PFSK-1 (cell line): ENCODE measurements around the gene ANGPTL4.

ENCODE experiments used
- FOXP2 ChIP-seq: optimal IDR thresholded peaks from 2 replicates; pipeline ENCODE3; 2011; ENCODE audit warnings: borderline replicate concordance, control low read depth, inconsistent platforms; ENCODE audit not compliant: insufficient read depth; ENCODE audit errors: extremely low read length, extremely low read depth
- POLR2AphosphoS5 ChIP-seq: IDR thresholded peaks from 2 replicates; pipeline ENCODE4 v1.6.1; 2012; ENCODE audit warnings: low read depth, mild to moderate bottlenecking, control low read depth, low read length, moderate library complexity
- REST ChIP-seq, 2 experiments: IDR thresholded peaks; 2 replicates each; pipeline versions ENCODE4 v1.6.1 to v1.8.0; 2011 to 2012; ENCODE audit warnings: low read depth in 2 of 2, low read length in 2 of 2, control low read depth in 1 of 2, inconsistent platforms in 1 of 2, mild to moderate bottlenecking in 1 of 2, moderate library complexity in 1 of 2; ENCODE audit not compliant: insufficient read depth in 1 of 2
- SIN3A ChIP-seq: IDR thresholded peaks from 2 replicates; pipeline ENCODE4 v1.6.1; 2012; ENCODE audit warnings: mild to moderate bottlenecking, low read length, moderate library complexity, borderline replicate concordance; ENCODE audit not compliant: insufficient read depth
- TAF1 ChIP-seq: IDR thresholded peaks from 2 replicates; pipeline ENCODE4 v1.6.1; 2012; ENCODE audit warnings: low read length, control low read depth, borderline replicate concordance; ENCODE audit not compliant: insufficient read depth

DNA sequence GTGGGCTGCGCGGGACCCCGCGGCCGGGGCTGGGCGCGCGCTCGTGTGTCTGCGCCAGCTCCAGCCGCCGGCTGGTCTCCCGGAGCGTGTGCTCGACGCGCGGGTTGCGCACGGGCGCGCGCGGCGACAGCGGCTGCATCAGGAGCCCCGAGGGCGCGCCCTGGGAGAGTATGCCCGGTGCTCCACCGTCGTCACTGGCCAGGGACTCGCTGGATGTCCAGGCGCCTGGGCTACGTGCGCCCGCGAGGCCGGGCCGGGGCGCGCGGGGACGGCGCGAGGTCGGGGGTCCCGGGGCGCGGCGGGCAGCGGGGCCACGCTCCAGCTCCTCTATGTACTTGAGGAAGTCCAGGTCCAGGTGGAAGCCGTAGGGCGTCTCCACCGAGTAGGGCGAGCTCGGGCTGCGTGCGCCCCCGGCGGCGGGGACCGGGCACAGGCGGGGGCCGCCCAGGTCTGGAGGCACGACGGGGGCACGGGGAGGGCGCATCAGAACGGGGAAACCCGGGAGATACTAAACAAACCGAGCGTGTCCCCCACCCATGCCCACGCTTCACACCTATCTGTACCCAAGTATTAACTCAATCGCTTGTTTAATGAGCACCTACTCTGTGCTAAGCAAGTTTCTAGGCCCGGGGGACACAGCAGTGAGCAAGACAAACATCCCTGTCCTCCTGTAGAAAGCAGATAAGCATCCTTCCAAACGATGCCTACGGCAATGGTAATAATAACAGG lies 28.4 kb upstream of the ANGPTL4 start:
- TF ChIP-seq POLR2AphosphoS5 (no peak), REST (IDR thresholded peaks at IDR 0.05; ENCODE audit: insufficient read depth in 1 of 2, low read depth in 2 of 2, low read length in 2 of 2) (no peak), SIN3A (no peak), TAF1 (no peak), FOXP2 (no peak)
